ENCODE data around the gene ALOX5AP.

DNA sequence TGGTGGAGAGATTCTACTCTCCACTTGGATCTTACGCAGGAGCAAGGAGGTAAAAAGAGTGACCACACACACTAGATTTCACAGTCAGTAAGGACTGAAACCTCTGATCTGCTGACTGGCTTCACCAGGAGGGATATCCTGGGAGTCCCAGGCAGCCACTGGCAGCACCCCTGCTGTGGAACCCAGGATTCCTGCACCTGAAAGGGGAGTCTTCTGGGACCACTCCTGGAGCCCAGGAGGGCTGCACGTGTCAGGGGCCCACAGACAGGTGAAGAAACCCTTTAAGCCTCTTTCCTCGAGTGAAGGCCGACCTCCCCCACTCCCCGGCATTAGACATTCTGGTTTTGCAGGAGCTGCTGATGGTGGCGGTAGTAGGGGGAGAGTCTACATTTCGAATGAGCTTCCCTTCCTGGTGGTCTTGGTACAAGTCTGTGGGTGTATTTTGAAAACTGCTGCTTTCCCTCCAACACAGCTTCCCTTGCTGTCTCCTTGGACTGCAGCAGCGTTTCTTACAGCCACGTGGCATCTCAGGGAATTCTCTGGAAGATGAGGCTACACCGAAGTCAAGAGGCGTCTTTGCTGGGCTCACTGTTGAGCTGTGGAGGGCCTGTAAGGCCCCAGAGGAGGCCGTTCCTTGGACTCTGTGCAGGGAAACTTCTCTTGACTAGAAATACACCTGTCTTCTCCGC lies 62.6 kb downstream of the ALOX5AP start:
- no peak for TF ChIP-seq NR3C1 (IDR thresholded peaks at IDR 0.05)
- TF ChIP-seq, protein P1, sequence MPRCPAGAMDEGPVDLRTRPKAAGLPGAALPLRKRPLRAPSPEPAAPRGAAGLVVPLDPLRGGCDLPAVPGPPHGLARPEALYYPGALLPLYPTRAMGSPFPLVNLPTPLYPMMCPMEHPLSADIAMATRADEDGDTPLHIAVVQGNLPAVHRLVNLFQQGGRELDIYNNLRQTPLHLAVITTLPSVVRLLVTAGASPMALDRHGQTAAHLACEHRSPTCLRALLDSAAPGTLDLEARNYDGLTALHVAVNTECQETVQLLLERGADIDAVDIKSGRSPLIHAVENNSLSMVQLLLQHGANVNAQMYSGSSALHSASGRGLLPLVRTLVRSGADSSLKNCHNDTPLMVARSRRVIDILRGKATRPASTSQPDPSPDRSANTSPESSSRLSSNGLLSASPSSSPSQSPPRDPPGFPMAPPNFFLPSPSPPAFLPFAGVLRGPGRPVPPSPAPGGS (IDR thresholded peaks at IDR 0.05) = no peak
- TF ChIP-seq, protein P2, sequence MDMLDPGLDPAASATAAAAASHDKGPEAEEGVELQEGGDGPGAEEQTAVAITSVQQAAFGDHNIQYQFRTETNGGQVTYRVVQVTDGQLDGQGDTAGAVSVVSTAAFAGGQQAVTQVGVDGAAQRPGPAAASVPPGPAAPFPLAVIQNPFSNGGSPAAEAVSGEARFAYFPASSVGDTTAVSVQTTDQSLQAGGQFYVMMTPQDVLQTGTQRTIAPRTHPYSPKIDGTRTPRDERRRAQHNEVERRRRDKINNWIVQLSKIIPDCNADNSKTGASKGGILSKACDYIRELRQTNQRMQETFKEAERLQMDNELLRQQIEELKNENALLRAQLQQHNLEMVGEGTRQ (IDR thresholded peaks at IDR 0.05) = no peak
- no peak for TF ChIP-seq RAD21 (conservative IDR thresholded peaks at IDR 0.05 in 1 of 2, IDR thresholded peaks at IDR 0.05 in 1 of 2)
- TF ChIP-seq CTCF (IDR thresholded peaks at IDR 0.05) = no peak
- TF ChIP-seq SMC3 (IDR thresholded peaks at IDR 0.05) = no peak
- TF ChIP-seq POLR2AphosphoS2 (conservative IDR thresholded peaks at IDR 0.05; ENCODE audit: low read length) = no peak
- TF ChIP-seq, protein P3, sequence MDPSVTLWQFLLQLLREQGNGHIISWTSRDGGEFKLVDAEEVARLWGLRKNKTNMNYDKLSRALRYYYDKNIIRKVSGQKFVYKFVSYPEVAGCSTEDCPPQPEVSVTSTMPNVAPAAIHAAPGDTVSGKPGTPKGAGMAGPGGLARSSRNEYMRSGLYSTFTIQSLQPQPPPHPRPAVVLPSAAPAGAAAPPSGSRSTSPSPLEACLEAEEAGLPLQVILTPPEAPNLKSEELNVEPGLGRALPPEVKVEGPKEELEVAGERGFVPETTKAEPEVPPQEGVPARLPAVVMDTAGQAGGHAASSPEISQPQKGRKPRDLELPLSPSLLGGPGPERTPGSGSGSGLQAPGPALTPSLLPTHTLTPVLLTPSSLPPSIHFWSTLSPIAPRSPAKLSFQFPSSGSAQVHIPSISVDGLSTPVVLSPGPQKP (IDR thresholded peaks at IDR 0.05; ENCODE audit: low read depth, low read length) = no peak
- TF ChIP-seq, protein P4, sequence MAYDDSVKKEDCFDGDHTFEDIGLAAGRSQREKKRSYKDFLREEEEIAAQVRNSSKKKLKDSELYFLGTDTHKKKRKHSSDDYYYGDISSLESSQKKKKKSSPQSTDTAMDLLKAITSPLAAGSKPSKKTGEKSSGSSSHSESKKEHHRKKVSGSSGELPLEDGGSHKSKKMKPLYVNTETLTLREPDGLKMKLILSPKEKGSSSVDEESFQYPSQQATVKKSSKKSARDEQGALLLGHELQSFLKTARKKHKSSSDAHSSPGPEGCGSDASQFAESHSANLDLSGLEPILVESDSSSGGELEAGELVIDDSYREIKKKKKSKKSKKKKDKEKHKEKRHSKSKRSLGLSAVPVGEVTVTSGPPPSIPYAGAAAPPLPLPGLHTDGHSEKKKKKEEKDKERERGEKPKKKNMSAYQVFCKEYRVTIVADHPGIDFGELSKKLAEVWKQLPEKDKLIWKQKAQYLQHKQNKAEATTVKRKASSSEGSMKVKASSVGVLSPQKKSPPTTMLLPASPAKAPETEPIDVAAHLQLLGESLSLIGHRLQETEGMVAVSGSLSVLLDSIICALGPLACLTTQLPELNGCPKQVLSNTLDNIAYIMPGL (CRISPR knock-in tag; IDR thresholded peaks at IDR 0.05; ENCODE audit: borderline replicate concordance) = no peak

Measured in A549 (cell line).